Activated naive CD4-positive, alpha-beta T cell treated with anti-CD3 and anti-CD28 coated beads for 36 hours (primary cell): ENCODE results near the gene GGA3. TPM values are rescaled to one million over a fixed set of nuclear protein-coding genes. Genes with fewer than 3 reads are reported as not detected.
A peak's percentile ranks its signal among the peaks of the same experiment; 100 is the strongest.

Experiments used
- CTCF ChIA-PET: fragments of 350-600 bp; sonication (Branson Sonifier 250); formaldehyde crosslinking; loops from one replicate; lab custom pipeline; 2021; ENCODE audit warnings: antibody characterized with exemption; lab: Charles Lee
- DNase-seq: peaks from one replicate; pipeline ENCODE4 v3.0.0-alpha.2; 2020
- H3K27ac Mint-ChIP-seq: one replicate; pipeline ENCODE4 v1.8.0; 2021; ENCODE audit warnings: mild to moderate bottlenecking, mixed read lengths
- H3K27me3 Mint-ChIP-seq: one replicate; pipeline ENCODE4 v1.8.0; 2021; ENCODE audit warnings: low read depth, mixed read lengths
- H3K36me3 Mint-ChIP-seq: one replicate; pipeline ENCODE4 v1.8.0; 2021; ENCODE audit warnings: low read depth, mixed read lengths
- H3K4me1 Mint-ChIP-seq: one replicate; pipeline ENCODE4 v1.8.0; 2021; ENCODE audit warnings: low read depth, mixed read lengths
- H3K4me3 Mint-ChIP-seq: one replicate; pipeline ENCODE4 v1.8.0; 2021; ENCODE audit warnings: mild to moderate bottlenecking, moderate library complexity, mixed read lengths
- H3K9me3 Mint-ChIP-seq: one replicate; pipeline ENCODE4 v1.8.0; 2021; ENCODE audit warnings: mixed read lengths
- intact Hi-C: fragments of 100-400 bp; cut with micrococcal nuclease; formaldehyde crosslinking; loops from one replicate; pipeline ENCODE4 v1.15.1; 2023
- total RNA-seq, 2 experiments: library from RNA; stranded (reverse); gene quantifications; one replicate each; pipeline ENCODE4 v1.2.3, GENCODE V29; 2021

GGA3 gene
- total RNA-seq, 2 experiments from 2014 or later: 65.7 to 66.1 TPM

- CTCF ChIA-PET: interaction anchor here (0.6 to 5.7 kb wide), 6 partner anchors 13 to 368 kb away, joined by 4 to 39 read pairs (median 22); partner anchors contain the start of genes GGA3, MIF4GD and MRPS7
- H3K4me1 Mint-ChIP-seq: peaks cover 57% of the 10 kb centered on the region
- H3K27me3 Mint-ChIP-seq: no peaks in the 10 kb centered on the region
- H3K4me3 Mint-ChIP-seq: no peak overlapping the region
- intact Hi-C loops: no loop called here
- peaks cover 30% of the 10 kb centered on the region for H3K36me3 Mint-ChIP-seq
- H3K9me3 Mint-ChIP-seq: no peaks in the 10 kb centered on the region
- no peak for DNase-seq
- H3K27ac Mint-ChIP-seq: peak overlapping the region; percentile 75
These were observed 18.9 kb downstream of the GGA3 start for GRCh38 chr17:75242461-75243042.

GRCh38 chr17:75241996-75242460 lies 19.4 kb downstream of the GGA3 start:
- CTCF ChIA-PET: interaction anchor here (1.5 to 6.1 kb wide), 6 partner anchors 7 to 128 kb away, joined by 7 to 41 read pairs (median 37); partner anchors contain the start of genes GGA3, MIF4GD and MRPS7
- H3K4me3 Mint-ChIP-seq: no peak overlapping the region

GRCh38 chr17:75241502-75241901 lies 19.9 kb downstream of the GGA3 start:
- H3K27ac Mint-ChIP-seq: peak overlapping the region; percentile 48
- no peak for DNase-seq
- peaks cover 30% of the 10 kb centered on the region for H3K36me3 Mint-ChIP-seq
- H3K4me3 Mint-ChIP-seq: no peak overlapping the region
- CTCF ChIA-PET: interaction anchor here (1.4 to 6.1 kb wide), 7 partner anchors 8 to 128 kb away, joined by 3 to 41 read pairs (median 36); partner anchors contain the start of genes GGA3, MIF4GD and MRPS7
- intact Hi-C loops: no loop called here
- H3K4me1 Mint-ChIP-seq: peaks cover 51% of the 10 kb centered on the region
- no peaks in the 10 kb centered on the region for H3K27me3 Mint-ChIP-seq
- H3K9me3 Mint-ChIP-seq: no peaks in the 10 kb centered on the region

More at GRCh38 chr17:75241996-75242460, 19.4 kb downstream of the GGA3 start:
- Mint-ChIP-seq H3K36me3 (peaks cover 30% of the 10 kb centered on the region), H3K27ac (peak overlapping the region; percentile 75), H3K9me3 (no peaks in the 10 kb centered on the region), H3K4me1 (peaks cover 55% of the 10 kb centered on the region), H3K27me3 (no peaks in the 10 kb centered on the region)
- intact Hi-C loops: no loop called here
- no peak for DNase-seq

GRCh38 chr17:75241143-75241430 lies 20.3 kb downstream of the GGA3 start:
- Mint-ChIP-seq H3K36me3 (peaks cover 29% of the 10 kb centered on the region), H3K27ac (no peak overlapping the region), H3K27me3 (no peaks in the 10 kb centered on the region), H3K4me1 (peaks cover 51% of the 10 kb centered on the region), H3K4me3 (no peak overlapping the region), H3K9me3 (no peaks in the 10 kb centered on the region)
- intact Hi-C loops: no loop called here
- DNase-seq: no peak
- CTCF ChIA-PET: interaction anchor here (1.4 to 6.1 kb wide), 6 partner anchors 8 to 127 kb away, joined by 3 to 41 read pairs (median 37); partner anchors contain the start of genes GGA3, MIF4GD and MRPS7

- Mint-ChIP-seq H3K36me3 (peaks cover 28% of the 10 kb centered on the region), H3K27ac (no peak overlapping the region), H3K27me3 (no peaks in the 10 kb centered on the region), H3K4me1 (peaks cover 51% of the 10 kb centered on the region), H3K4me3 (no peak overlapping the region), H3K9me3 (no peaks in the 10 kb centered on the region)
- intact Hi-C loops: no loop called here
- CTCF ChIA-PET: interaction anchor here (0.7 to 6.1 kb wide), 11 partner anchors 9 to 215 kb away, joined by 3 to 41 read pairs (median 7); partner anchors contain the start of genes GGA3, MIF4GD, MRPS7 and TMEM94
- DNase-seq: peak; percentile 50
These were observed 20.8 kb downstream of the GGA3 start for GRCh38 chr17:75240394-75241142.

GRCh38 chr17:75239778-75240393 lies 21.5 kb downstream of the GGA3 start:
- Mint-ChIP-seq H3K27ac (no peak overlapping the region), H3K4me3 (no peak overlapping the region), H3K36me3 (peaks cover 30% of the 10 kb centered on the region), H3K4me1 (peaks cover 46% of the 10 kb centered on the region), H3K9me3 (no peaks in the 10 kb centered on the region), H3K27me3 (no peaks in the 10 kb centered on the region)
- intact Hi-C loops: no loop called here
- no peak for DNase-seq
- CTCF ChIA-PET: interaction anchor here (0.6 to 6.1 kb wide), 12 partner anchors 10 to 216 kb away, joined by 3 to 41 read pairs (median 6); partner anchors contain the start of genes GGA3, MIF4GD, MRPS7 and TMEM94

- Mint-ChIP-seq H3K9me3 (no peaks in the 10 kb centered on the region), H3K27ac (peak overlapping the region; percentile 81), H3K36me3 (peaks cover 35% of the 10 kb centered on the region), H3K4me3 (no peak overlapping the region), H3K4me1 (peaks cover 40% of the 10 kb centered on the region), H3K27me3 (no peaks in the 10 kb centered on the region)
- DNase-seq: no peak
- CTCF ChIA-PET: interaction anchor here (0.6 to 6.1 kb wide), 10 partner anchors 10 to 167 kb away, joined by 3 to 41 read pairs (median 8); partner anchors contain the start of genes GGA3, MIF4GD and MRPS7
- intact Hi-C loops: no loop called here
These were observed 22.2 kb downstream of the GGA3 start for GRCh38 chr17:75239214-75239613.

GRCh38 chr17:75238684-75239191 lies 22.7 kb downstream of the GGA3 start:
- Mint-ChIP-seq H3K4me1 (peaks cover 37% of the 10 kb centered on the region), H3K27ac (peak overlapping the region; percentile 81), H3K9me3 (no peaks in the 10 kb centered on the region), H3K36me3 (peaks cover 34% of the 10 kb centered on the region), H3K27me3 (no peaks in the 10 kb centered on the region), H3K4me3 (no peak overlapping the region)
- intact Hi-C loops: loop anchor here (1.0 kb wide), 1 partner anchor 33 kb away; the partner anchor contains the start of gene MIF4GD
- DNase-seq: peak; percentile 69
- CTCF ChIA-PET: interaction anchor here (0.6 to 6.1 kb wide), 10 partner anchors 9 to 166 kb away, joined by 3 to 41 read pairs (median 8); partner anchors contain the start of genes GGA3, MIF4GD and MRPS7

- Mint-ChIP-seq H3K27ac (no peak overlapping the region), H3K4me1 (peaks cover 31% of the 10 kb centered on the region), H3K27me3 (no peaks in the 10 kb centered on the region), H3K36me3 (peaks cover 36% of the 10 kb centered on the region), H3K9me3 (no peaks in the 10 kb centered on the region), H3K4me3 (no peak overlapping the region)
- CTCF ChIA-PET: interaction anchor here (0.6 to 6.1 kb wide), 9 partner anchors 9 to 187 kb away, joined by 3 to 41 read pairs (median 5); partner anchors contain the start of genes GGA3 and MRPS7
- intact Hi-C loops: loop anchor here (1.0 kb wide), 1 partner anchor 33 kb away; the partner anchor contains the start of gene MIF4GD
- no peak for DNase-seq
These were observed 23.3 kb downstream of the GGA3 start for GRCh38 chr17:75238020-75238580.

GRCh38 chr17:75237100-75238014 lies 24.0 kb downstream of the GGA3 start:
- intact Hi-C loops: loop anchor here (1.0 kb wide), 1 partner anchor 34 kb away; the partner anchor contains the start of gene MIF4GD
- H3K27me3 Mint-ChIP-seq: no peaks in the 10 kb centered on the region
- CTCF ChIA-PET: interaction anchor here (0.6 to 6.1 kb wide), 11 partner anchors 8 to 186 kb away, joined by 3 to 41 read pairs (median 3); partner anchors contain the start of genes GGA3, MIF4GD and MRPS7
- peaks cover 38% of the 10 kb centered on the region for H3K36me3 Mint-ChIP-seq
- H3K4me3 Mint-ChIP-seq: no peak overlapping the region
- peaks cover 23% of the 10 kb centered on the region for H3K4me1 Mint-ChIP-seq
- H3K9me3 Mint-ChIP-seq: no peaks in the 10 kb centered on the region
- DNase-seq: no peak
- peak overlapping the region; percentile 67 for H3K27ac Mint-ChIP-seq
